ENCODE data around the gene CDHR5. TPM values are rescaled to one million over a fixed set of nuclear protein-coding genes. Genes with fewer than 3 reads are reported as not detected.

The CDHR5 gene
- polyA plus RNA-seq, 1 donor (not counting 4 experiments of a cell fraction or from before 2014, with no cell fraction given) = not detected

DNA sequence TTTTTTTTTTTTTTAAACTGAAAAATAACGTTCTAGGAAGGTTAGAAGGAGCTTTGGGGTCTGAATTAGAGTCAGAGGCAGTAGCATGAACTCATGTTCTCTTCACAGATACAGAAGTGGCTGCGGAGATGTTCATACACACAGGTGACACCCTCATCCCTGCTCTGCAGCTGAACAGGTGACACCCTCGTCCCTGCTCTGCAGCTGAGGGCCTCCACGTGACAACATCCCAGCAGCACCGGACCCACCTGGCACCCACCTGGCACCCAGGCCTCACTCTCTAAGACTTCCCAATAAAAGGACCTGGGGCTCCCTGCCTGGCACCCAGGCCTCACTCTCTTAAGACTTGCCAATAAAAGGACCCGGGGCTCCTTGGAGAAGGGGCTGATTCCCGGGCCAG, 32.1 kb upstream of the CDHR5 start:
- Histone ChIP-seq H3K4me3 (ENCODE audit: control insufficient read depth in 2 of 3, extremely low read depth in 1 of 3, insufficient read depth in 2 of 3, low read depth in 1 of 3, low read length in 3 of 3) (no peak overlapping the region), H3K4me2 (ENCODE audit: control insufficient read depth, extremely low read depth, insufficient read depth, low read depth, low read length) (no peak overlapping the region), H3K9me1 (ENCODE audit: control insufficient read depth, extremely low read depth, insufficient read depth, low read length) (no peaks in the 10 kb centered on the region), H3K79me2 (ENCODE audit: control insufficient read depth, insufficient read depth, low read length) (no peaks in the 10 kb centered on the region), H3K36me3 (ENCODE audit: control insufficient read depth in 2 of 2, extremely low read depth in 1 of 2, insufficient read depth in 2 of 2, low read length in 2 of 2) (peaks cover 5% of the 10 kb centered on the region in 2 experiments), H3K4me1 (ENCODE audit: control insufficient read depth, extremely low read depth, insufficient read depth, low read length) (peaks cover 7% of the 10 kb centered on the region), H4K20me1 (ENCODE audit: control insufficient read depth, extremely low read depth, insufficient read depth, low read length) (no peaks in the 10 kb centered on the region), H3K9ac (ENCODE audit: control insufficient read depth, extremely low read depth, insufficient read depth, low read length) (no peak overlapping the region), H3K9me3 (ENCODE audit: control insufficient read depth, low read depth, low read length) (no peaks in the 10 kb centered on the region), H3K27ac (ENCODE audit: control insufficient read depth, insufficient read depth, low read length) (no peak overlapping the region), H2AFZ (ENCODE audit: control insufficient read depth, low read length) (no peak overlapping the region), H3K27me3 (ENCODE audit: control insufficient read depth, extremely low read depth, insufficient read depth, low read length) (no peaks in the 10 kb centered on the region)
- TF ChIP-seq EZH2 (IDR thresholded peaks at IDR 0.05; ENCODE audit: low read length) = no peak
- TF ChIP-seq CTCF (optimal IDR thresholded peaks at IDR 0.05 in 1 of 3, IDR thresholded peaks at IDR 0.05 in 1 of 3, conservative IDR thresholded peaks at IDR 0.05 in 1 of 3; ENCODE audit: extremely low read depth in 1 of 3, insufficient read depth in 2 of 3, low read length in 3 of 3) = no peak
- no peak for DNase-seq (ENCODE audit: low read depth, low spot score)
- dilution Hi-C loops (cut with MboI; ENCODE audit: extremely low pct_ligation_motif_present, low sequenced_read_pairs) = no loop called here
- no peak for FAIRE-seq

DNA sequence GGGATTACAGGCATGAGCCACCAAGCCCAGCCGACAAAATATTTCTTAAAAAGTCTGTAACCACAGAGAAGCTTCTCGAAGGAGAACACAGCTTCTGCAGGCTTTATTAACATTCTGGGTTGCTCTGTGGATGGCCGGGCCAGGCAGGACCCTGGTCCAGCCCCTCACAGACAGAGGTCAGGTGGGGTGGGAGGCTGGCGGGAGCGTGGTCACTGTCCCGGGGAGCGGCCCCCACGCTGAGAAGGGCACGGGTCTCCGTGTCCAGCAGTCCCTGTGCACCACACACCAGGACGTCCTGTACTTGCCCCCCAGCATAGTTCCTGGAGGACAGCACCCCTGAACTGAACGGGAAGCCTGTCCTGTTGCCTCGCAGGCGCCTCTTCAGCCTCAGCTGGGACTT, 31.7 kb upstream of the CDHR5 start:
- H3K27me3 ChIP-seq (ENCODE audit: control insufficient read depth, extremely low read depth, insufficient read depth, low read length) = no peaks in the 10 kb centered on the region
- DNase-seq (ENCODE audit: low read depth, low spot score) (no peak), FAIRE-seq (no peak)
- H3K4me3 ChIP-seq (ENCODE audit: control insufficient read depth in 2 of 3, extremely low read depth in 1 of 3, insufficient read depth in 2 of 3, low read depth in 1 of 3, low read length in 3 of 3) = no peak overlapping the region
- no peaks in the 10 kb centered on the region for H3K9me3 ChIP-seq (ENCODE audit: control insufficient read depth, low read depth, low read length)
- dilution Hi-C loops (cut with MboI; ENCODE audit: extremely low pct_ligation_motif_present, low sequenced_read_pairs) = no loop called here
- H3K9me1 ChIP-seq (ENCODE audit: control insufficient read depth, extremely low read depth, insufficient read depth, low read length) = no peaks in the 10 kb centered on the region
- peaks cover 5% of the 10 kb centered on the region in 2 experiments for H3K36me3 ChIP-seq (ENCODE audit: control insufficient read depth in 2 of 2, extremely low read depth in 1 of 2, insufficient read depth in 2 of 2, low read length in 2 of 2)
- H4K20me1 ChIP-seq (ENCODE audit: control insufficient read depth, extremely low read depth, insufficient read depth, low read length) = no peaks in the 10 kb centered on the region
- no peaks in the 10 kb centered on the region for H3K79me2 ChIP-seq (ENCODE audit: control insufficient read depth, insufficient read depth, low read length)
- no peak overlapping the region for H3K27ac ChIP-seq (ENCODE audit: control insufficient read depth, insufficient read depth, low read length)
- TF ChIP-seq EZH2 (IDR thresholded peaks at IDR 0.05; ENCODE audit: low read length) (no peak), CTCF (optimal IDR thresholded peaks at IDR 0.05 in 1 of 3, IDR thresholded peaks at IDR 0.05 in 1 of 3, conservative IDR thresholded peaks at IDR 0.05 in 1 of 3; ENCODE audit: extremely low read depth in 1 of 3, insufficient read depth in 2 of 3, low read length in 3 of 3) (no peak)
- H3K4me1 ChIP-seq (ENCODE audit: control insufficient read depth, extremely low read depth, insufficient read depth, low read length) = peaks cover 7% of the 10 kb centered on the region
- H3K4me2 ChIP-seq (ENCODE audit: control insufficient read depth, extremely low read depth, insufficient read depth, low read depth, low read length) = no peak overlapping the region
- no peak overlapping the region for H3K9ac ChIP-seq (ENCODE audit: control insufficient read depth, extremely low read depth, insufficient read depth, low read length)
- H2AFZ ChIP-seq (ENCODE audit: control insufficient read depth, low read length) = no peak overlapping the region

Data from keratinocyte (primary cell).